BJ (cell line): ENCODE results near the gene ZNF467. TPM values are rescaled to one million over a fixed set of nuclear protein-coding genes. Genes with fewer than 3 reads are reported as not detected.

Source experiments
- CTCF ChIA-PET: fragments of 350-600 bp; formaldehyde crosslinking; extraction: SDS; loops from one replicate; lab custom pipeline; 2021; ENCODE audit warnings: antibody characterized with exemption, inconsistent platforms; lab: Yijun Ruan, JAX
- POLR2A ChIA-PET: fragments of 300-600 bp; sonication (Branson Sonifier 250); formaldehyde crosslinking; extraction: SDS; loops from one replicate; lab custom pipeline; 2021; ENCODE audit warnings: antibody characterized with exemption; lab: Charles Lee
- DNase-seq: peaks from one replicate; pipeline ENCODE4 v3.0.0-alpha.2; 2011; ENCODE audit warnings: low read depth
- H3K27me3 ChIP-seq: 2 replicates; pipeline ENCODE4 v1.6.0; 2011; ENCODE audit warnings: low read length; ENCODE audit not compliant: control insufficient read depth, insufficient read depth
- H3K36me3 ChIP-seq: 2 replicates; pipeline ENCODE4 v1.5.1; 2011; ENCODE audit warnings: low read length; ENCODE audit not compliant: control insufficient read depth, insufficient read depth
- H3K4me3 ChIP-seq: 2 replicates; pipeline ENCODE4 v1.5.1; 2011; ENCODE audit warnings: low read depth, mild to moderate bottlenecking, control low read depth, low read length
- CTCF ChIP-seq: IDR thresholded peaks from 2 replicates; pipeline ENCODE4 v1.5.1; 2011; ENCODE audit warnings: low read depth, mild to moderate bottlenecking, control low read depth, inconsistent platforms, low read length, moderate library complexity; ENCODE audit not compliant: insufficient read depth
- polyA plus RNA-seq: library from polyadenylated mRNA; depleted of rRNA; stranded (reverse); fragments of >200 nt; gene quantifications from 2 replicates; pipeline ENCODE4 v1.2.3, GENCODE V29; 2011

ZNF467 gene
- polyA plus RNA-seq, 1 experiment, result 1.6 TPM

GRCh38 chr7:149724661-149725425, 48.5 kb downstream of the ZNF467 start:
- ChIA-PET POLR2A (no interaction called here), CTCF (interaction anchor here (1.4 to 2.7 kb wide), 2 partner anchors 17 to 54 kb away, joined by 3 to 13 read pairs; no protein-coding TSS in a partner anchor)
- Histone ChIP-seq H3K4me3 (no peak overlapping the region), H3K36me3 (peaks cover 40% of the 10 kb centered on the region), H3K27me3 (no peaks in the 10 kb centered on the region)
- DNase-seq, result no peak
- TF ChIP-seq CTCF, result no peak

GRCh38 chr7:149723795-149724495, 49.4 kb downstream of the ZNF467 start:
- Histone ChIP-seq H3K4me3 (no peak overlapping the region), H3K36me3 (peaks cover 35% of the 10 kb centered on the region), H3K27me3 (no peaks in the 10 kb centered on the region)
- ChIA-PET CTCF (interaction anchor here (1.4 to 2.7 kb wide), 2 partner anchors 18 to 54 kb away, joined by 3 to 13 read pairs; no protein-coding TSS in a partner anchor), POLR2A (no interaction called here)
- no peak for TF ChIP-seq CTCF
- DNase-seq, result no peak

- TF ChIP-seq CTCF, result no peak
- Histone ChIP-seq H3K36me3 (peaks cover 31% of the 10 kb centered on the region), H3K27me3 (no peaks in the 10 kb centered on the region), H3K4me3 (no peak overlapping the region)
- no peak for DNase-seq
- CTCF ChIA-PET, result interaction anchor here (0.6 to 2.7 kb wide), 3 partner anchors 9 to 53 kb away, joined by 3 to 13 read pairs (median 3); no protein-coding TSS in a partner anchor
- POLR2A ChIA-PET, result interaction anchor here (0.6 kb wide), 1 partner anchor 21 kb away, joined by 4 read pairs; no protein-coding TSS in a partner anchor
These were observed 50.2 kb downstream of the ZNF467 start for GRCh38 chr7:149723082-149723767.

- TF ChIP-seq CTCF, result no peak
- no peak for DNase-seq
- Histone ChIP-seq H3K4me3 (no peak overlapping the region), H3K36me3 (peaks cover 28% of the 10 kb centered on the region), H3K27me3 (no peaks in the 10 kb centered on the region)
- POLR2A ChIA-PET, result no interaction called here
- CTCF ChIA-PET, result interaction anchor here (2.7 kb wide), 1 partner anchor 20 kb away, joined by 13 read pairs; no protein-coding TSS in a partner anchor
These were observed 50.9 kb downstream of the ZNF467 start for GRCh38 chr7:149722356-149722957.
